Measurements from ENCODE around the gene KRT39.

KRT39 gene

GRCh38 chr17:40996829-40997228 is 30.1 kb upstream of the KRT39 start:
- FAIRE-seq (no peak), DNase-seq (ENCODE audit: insufficient read length, low spot score) (no peak)
- no peak for TF ChIP-seq CTCF (IDR thresholded peaks at IDR 0.05; ENCODE audit: insufficient read depth, missing control alignments)

GRCh38 chr17:40995116-40995515 is 28.4 kb upstream of the KRT39 start:
- no peak for TF ChIP-seq CTCF (IDR thresholded peaks at IDR 0.05; ENCODE audit: insufficient read depth, missing control alignments)
- DNase-seq (ENCODE audit: insufficient read length, low spot score) = no peak
- no peak for FAIRE-seq

GRCh38 chr17:40993839-40994238 is 27.1 kb upstream of the KRT39 start, which contains the start of gene KRTAP3-3:
Gene KRTAP3-3 (minus strand): TSS chr17:40994164. CDS start chr17:40994097, 67 bp downstream.
- FAIRE-seq (no peak), DNase-seq (ENCODE audit: insufficient read length, low spot score) (no peak)
- TF ChIP-seq CTCF (IDR thresholded peaks at IDR 0.05; ENCODE audit: insufficient read depth, missing control alignments) = no peak

- no peak for TF ChIP-seq CTCF (IDR thresholded peaks at IDR 0.05; ENCODE audit: insufficient read depth, missing control alignments)
- FAIRE-seq = no peak
- no peak for DNase-seq (ENCODE audit: insufficient read length, low spot score)
Observed at GRCh38 chr17:40993084-40993483, 26.3 kb upstream of the KRT39 start.

- DNase-seq (ENCODE audit: insufficient read length, low spot score) (no peak), FAIRE-seq (no peak)
- TF ChIP-seq CTCF (IDR thresholded peaks at IDR 0.05; ENCODE audit: insufficient read depth, missing control alignments) = no peak
Observed at GRCh38 chr17:40992666-40993065, 25.9 kb upstream of the KRT39 start.

- no peak for TF ChIP-seq CTCF (IDR thresholded peaks at IDR 0.05; ENCODE audit: insufficient read depth, missing control alignments)
- DNase-seq (ENCODE audit: insufficient read length, low spot score) (no peak), FAIRE-seq (no peak)
Observed at GRCh38 chr17:40986920-40987319, 20.2 kb upstream of the KRT39 start.

- TF ChIP-seq CTCF (IDR thresholded peaks at IDR 0.05; ENCODE audit: insufficient read depth, missing control alignments) = no peak
- no peak for FAIRE-seq
- no peak for DNase-seq (ENCODE audit: insufficient read length, low spot score)
Observed at GRCh38 chr17:40984226-40984625, 17.5 kb upstream of the KRT39 start, which contains the start of gene KRT40. Gene KRT40 (minus strand): TSS chr17:40984326. CDS start chr17:40984273, 53 bp downstream.

Data from D721Med (cell line).